Esophagus squamous epithelium (tissue), 5 donors: ENCODE measurements around the gene PPHLN1. TPM values are rescaled to one million over a fixed set of nuclear protein-coding genes. Genes with fewer than 3 reads are reported as not detected.
"Not testable (repeated sequence)": the region's sequence is repeated elsewhere in the genome, so short reads cannot be mapped to it uniquely, and the experiment has no call there.

Experiments
- DNase-seq: peaks from one replicate; lab custom pipeline; 2025; lab: John Stamatoyannopoulos, UW
- H3K27ac ChIP-seq, 4 donors: fragments of 200-600 bp; sonication (generic); one replicate each; pipeline ENCODE4 v1.5.1; 2016 to 2019; ENCODE audit warnings: mild to moderate bottlenecking in 1 of 4
- H3K27me3 ChIP-seq, 4 donors: fragments of 200-600 bp; sonication (generic); 1 replicate in 3 of 4; 2 replicates in 1 of 4; pipeline versions ENCODE4 v1.5.1 to v1.6.0; 2017 to 2021; ENCODE audit warnings: antibody characterized with exemption in 1 of 4
- H3K36me3 ChIP-seq, 3 donors: fragments of 200-600 bp; sonication (generic); one replicate each; pipeline ENCODE4 v1.5.1; 2016 to 2019
- H3K4me1 ChIP-seq, 3 donors: fragments of 200-600 bp; sonication (generic); one replicate each; pipeline ENCODE4 v1.5.1; 2017 to 2019
- H3K4me3 ChIP-seq, 4 donors: fragments of 200-600 bp; sonication (generic); 1 replicate in 3 of 4; 2 replicates in 1 of 4; pipeline ENCODE4 v1.5.1; 2016 to 2019; ENCODE audit warnings: mild to moderate bottlenecking in 2 of 4, moderate library complexity in 1 of 4
- H3K9me3 ChIP-seq, 3 donors: fragments of 200-600 bp; sonication (generic); one replicate each; pipeline ENCODE4 v1.5.1; 2016 to 2019
- CTCF ChIP-seq, 6 experiments: fragments of 450-650 bp in 4 of 6; fragments of 200-600 bp in 2 of 6; sonication (generic) in 2 of 6; IDR thresholded peaks; one replicate each; pipeline ENCODE4 v1.5.1; 2016 to 2019; ENCODE audit warnings: antibody characterized with exemption in 6 of 6, mild to moderate bottlenecking in 4 of 6, moderate library complexity in 4 of 6
- POLR2A ChIP-seq, 4 donors: fragments of 450-650 bp; IDR thresholded peaks; one replicate each; pipeline ENCODE4 v1.6.1; 2017; ENCODE audit warnings: antibody characterized with exemption in 4 of 4, mild to moderate bottlenecking in 4 of 4, moderate library complexity in 3 of 4
- WGBS, 2 donors: methylation state at CpG; one replicate each; pipeline ENCODE4 v1.1.5; 2018; 5-methylcytosine and 5-hydroxymethylcytosine counted together
- intact Hi-C: fragments of 100-400 bp; cut with DNase I; formaldehyde crosslinking; loops from one replicate; pipeline ENCODE4 v1.15.0; 2022
- total RNA-seq, 4 donors: library from RNA; depleted of rRNA; stranded (reverse); fragments of >200 nt; gene quantifications; one replicate each; pipeline ENCODE4 v1.1.0, GENCODE V29; 2016
- donor health status: DM: yes; HTN: yes; CAD: no.

PPHLN1 gene
- total RNA-seq, 4 donors from 2014 or later = 31.2 to 59.1 (median 40.0) TPM

GRCh38 chr12:42382013-42382696 lies 56.2 kb downstream of the PPHLN1 start:
- WGBS, 2 donors = 75 to 82% methylated on average over 2 of the region's 2 CpGs
- H3K27ac ChIP-seq = no peak overlapping the region
- H3K9me3 ChIP-seq = no peaks in the 10 kb centered on the region
- no peak overlapping the region for H3K4me3 ChIP-seq
- intact Hi-C loops = no loop called here
- H3K4me1 ChIP-seq = no peaks in the 10 kb centered on the region
- no peak for DNase-seq
- H3K27me3 ChIP-seq = no peaks in the 10 kb centered on the region
- no peak for TF ChIP-seq POLR2A (IDR thresholded peaks at IDR 0.05)
- no peak for TF ChIP-seq CTCF (IDR thresholded peaks at IDR 0.05)
- peaks cover 0 to 36% (median 0%) of the 10 kb centered on the region in 3 donors for H3K36me3 ChIP-seq

DNA sequence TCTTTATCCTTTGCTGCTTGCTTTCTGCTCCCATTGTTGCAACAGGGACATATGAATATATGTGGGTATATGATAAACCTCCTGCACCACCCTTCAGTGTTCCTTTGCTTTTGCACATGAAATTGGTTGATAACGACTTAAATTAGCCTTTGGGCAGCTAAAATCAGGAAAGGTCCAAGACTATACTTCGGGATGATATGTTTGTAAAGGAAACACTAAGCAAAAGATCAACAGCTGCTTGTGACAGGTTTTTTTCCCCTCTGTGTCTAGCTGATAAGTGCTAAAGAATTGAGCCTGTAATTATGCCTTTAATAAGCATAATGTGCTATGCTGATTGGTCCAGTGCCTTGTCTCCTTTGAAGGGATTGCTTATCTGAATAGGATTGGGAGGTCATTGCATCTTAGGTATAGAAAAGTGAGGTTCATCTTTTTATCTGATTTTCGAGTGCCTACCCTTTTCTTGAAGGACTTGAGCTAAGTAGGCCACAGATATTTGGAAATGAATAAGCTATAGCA lies 59.4 kb downstream of the PPHLN1 start:
- WGBS, 2 donors = 85 to 90% methylated on average over 3 of the region's 3 CpGs
- H3K36me3 ChIP-seq = peaks cover 0 to 60% (median 0%) of the 10 kb centered on the region in 3 donors
- TF ChIP-seq CTCF (IDR thresholded peaks at IDR 0.05) (no peak), POLR2A (IDR thresholded peaks at IDR 0.05) (no peak)
- H3K27ac ChIP-seq = no peak overlapping the region
- DNase-seq = no peak
- no peaks in the 10 kb centered on the region for H3K9me3 ChIP-seq
- H3K27me3 ChIP-seq = no peaks in the 10 kb centered on the region
- H3K4me3 ChIP-seq = no peak overlapping the region
- H3K4me1 ChIP-seq = no peaks in the 10 kb centered on the region
- intact Hi-C loops = no loop called here

DNA sequence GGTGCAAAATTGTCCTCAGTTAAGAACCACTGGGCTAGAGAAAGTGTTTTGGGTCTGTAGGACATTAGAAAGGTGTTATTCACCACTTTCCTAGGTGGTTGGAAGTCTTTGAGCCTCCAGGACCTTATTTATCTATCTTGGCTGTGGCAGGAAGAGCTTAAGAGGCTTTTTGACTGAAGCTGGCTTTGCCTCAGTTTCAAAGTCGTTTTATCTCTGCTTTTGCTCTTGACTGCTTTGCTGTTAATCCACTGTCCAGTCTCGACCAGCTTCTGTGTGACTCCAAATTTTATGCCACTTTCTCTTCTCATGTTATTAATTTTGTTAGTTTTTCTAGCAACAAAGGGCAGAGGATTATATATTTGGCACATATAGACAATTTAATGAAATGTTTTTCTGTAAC lies 60.3 kb downstream of the PPHLN1 start:
- no peak for DNase-seq
- H3K4me3 ChIP-seq = no peak overlapping the region
- intact Hi-C loops = no loop called here
- H3K27ac ChIP-seq = no peak overlapping the region
- no peaks in the 10 kb centered on the region for H3K27me3 ChIP-seq
- no peak for TF ChIP-seq POLR2A (IDR thresholded peaks at IDR 0.05)
- 50 to 68% methylated on average over 2 of the region's 2 CpGs for WGBS, 2 donors
- no peaks in the 10 kb centered on the region for H3K4me1 ChIP-seq
- H3K9me3 ChIP-seq = no peaks in the 10 kb centered on the region
- peaks cover 0 to 61% (median 6%) of the 10 kb centered on the region in 3 donors for H3K36me3 ChIP-seq

GRCh38 chr12:42388086-42388485 lies 62.1 kb downstream of the PPHLN1 start:
- WGBS, 2 donors = 94 to 95% methylated on average over 4 of the region's 5 CpGs
- H3K27me3 ChIP-seq, H3K4me1 ChIP-seq, intact Hi-C loops, H3K9me3 ChIP-seq, H3K4me3 ChIP-seq, H3K27ac ChIP-seq, DNase-seq: not testable (repeated sequence)
- peaks cover 0 to 71% (median 6%) of the 10 kb centered on the region in 3 donors for H3K36me3 ChIP-seq

DNA sequence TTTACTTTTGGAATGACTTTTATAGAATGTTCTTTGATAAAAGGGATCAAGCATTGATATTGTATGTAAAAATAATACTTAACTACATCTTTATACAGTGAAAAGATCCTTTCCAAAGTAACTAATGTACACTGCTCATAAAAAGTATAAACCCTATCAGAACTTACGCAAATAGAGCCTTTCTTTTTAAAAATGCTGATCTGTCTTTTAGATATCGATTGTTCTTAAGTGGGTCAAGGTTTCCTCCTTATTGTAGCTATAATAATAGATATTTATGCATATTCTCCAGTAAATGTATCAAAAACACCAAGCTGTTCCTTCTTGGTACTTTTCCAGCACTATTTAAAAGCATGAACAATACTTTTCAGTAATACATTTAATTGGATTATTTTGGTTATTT lies 68.5 kb downstream of the PPHLN1 start:
- Histone ChIP-seq H3K9me3 (no peaks in the 10 kb centered on the region), H3K36me3 (peaks cover 0 to 72% (median 10%) of the 10 kb centered on the region in 3 donors), H3K4me3 (no peak overlapping the region), H3K27ac (no peak overlapping the region), H3K27me3 (no peaks in the 10 kb centered on the region), H3K4me1 (no peaks in the 10 kb centered on the region)
- TF ChIP-seq CTCF (IDR thresholded peaks at IDR 0.05) = no peak
- TF ChIP-seq POLR2A (IDR thresholded peaks at IDR 0.05) = no peak
- 95% methylated on average over 2 of the region's 2 CpGs for WGBS, 2 donors
- intact Hi-C loops = no loop called here
- DNase-seq = no peak

DNA sequence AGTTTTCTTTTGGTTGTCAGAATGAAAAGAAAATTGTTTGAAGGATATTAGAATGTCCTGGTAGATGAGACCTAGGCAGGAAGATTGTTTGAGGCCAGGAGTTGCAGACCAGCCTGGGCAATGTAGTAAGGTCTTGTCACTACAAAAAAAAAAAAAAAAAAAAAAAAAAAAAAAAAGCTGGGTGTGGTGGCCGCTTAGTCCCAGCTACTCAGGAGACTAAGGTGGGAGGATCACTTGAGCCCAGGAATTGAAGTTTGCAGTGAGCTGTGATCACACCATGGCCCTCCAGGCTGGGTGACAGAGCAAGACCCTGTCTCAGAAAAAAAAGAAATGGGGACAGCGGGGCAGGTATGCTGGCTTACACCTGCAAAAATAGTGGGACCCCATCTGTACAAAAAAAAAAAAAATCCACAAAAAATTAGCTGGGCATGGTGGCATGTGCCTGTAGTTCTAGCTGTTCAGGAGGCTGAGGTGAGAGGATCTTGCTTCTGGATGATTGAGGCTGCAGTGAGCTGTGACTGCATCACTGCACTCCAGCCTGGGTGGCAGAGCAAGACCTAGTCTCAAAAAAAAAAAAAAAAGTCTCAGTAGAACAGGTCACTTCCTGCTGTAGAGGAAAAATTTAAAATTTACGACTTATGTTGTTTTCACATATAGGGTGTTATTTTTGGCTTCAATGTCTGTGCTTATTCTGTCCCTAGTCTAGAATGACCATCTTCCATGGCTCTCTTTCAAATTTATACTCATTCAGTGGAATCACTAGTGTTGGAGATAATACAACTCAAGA lies 70.7 kb downstream of the PPHLN1 start:
- 89 to 91% methylated on average over 3 of the region's 3 CpGs for WGBS, 2 donors
- no peaks in the 10 kb centered on the region for H3K4me1 ChIP-seq
- no peak for TF ChIP-seq POLR2A (IDR thresholded peaks at IDR 0.05)
- TF ChIP-seq CTCF (IDR thresholded peaks at IDR 0.05) = no peak
- intact Hi-C loops = no loop called here
- H3K36me3 ChIP-seq = peaks cover 0 to 77% (median 4%) of the 10 kb centered on the region in 3 donors
- no peak overlapping the region for H3K27ac ChIP-seq
- no peak overlapping the region for H3K4me3 ChIP-seq
- DNase-seq = no peak
- no peaks in the 10 kb centered on the region for H3K9me3 ChIP-seq
- no peaks in the 10 kb centered on the region for H3K27me3 ChIP-seq
